ENCODE results near the gene SLC9A9.

DNA sequence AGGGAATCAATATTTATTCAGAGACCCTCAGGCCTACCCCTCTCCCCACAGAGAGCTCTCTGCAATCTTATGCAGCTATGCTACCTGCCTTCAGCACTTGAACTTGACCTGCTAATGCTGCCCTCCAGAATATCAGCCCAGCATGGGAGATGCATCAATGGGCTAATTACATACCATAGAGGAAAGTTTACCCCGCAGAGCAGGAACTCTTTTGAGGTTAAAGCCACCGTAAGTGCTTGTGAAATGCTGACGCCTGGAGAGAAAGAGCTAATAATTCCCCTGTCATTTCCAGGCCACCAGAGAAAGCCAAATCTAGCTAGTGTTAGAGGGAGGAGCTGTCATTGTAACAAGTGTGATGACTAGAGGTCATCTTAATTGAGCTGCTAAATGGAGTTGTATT is 601.2 kb downstream of the SLC9A9 start:
- TF ChIP-seq CTCF (conservative IDR thresholded peaks at IDR 0.05 in 1 of 2, IDR thresholded peaks at IDR 0.05 in 1 of 2; ENCODE audit: low read depth in 1 of 2, low read length in 2 of 2) (no peak), EZH2 (IDR thresholded peaks at IDR 0.05; ENCODE audit: low read length, missing control alignments) (no peak)

Measured in fibroblast of lung (primary cell).